H9 (cell line): ENCODE measurements around the gene TPD52L2. TPM values are rescaled to one million over a fixed set of nuclear protein-coding genes. Genes with fewer than 3 reads are reported as not detected.

ENCODE experiments used
- DNase-seq: peaks from one replicate; pipeline ENCODE4 v3.0.0-alpha.2; 2017
- H2AFZ ChIP-seq: one replicate; pipeline ENCODE4 v1.6.1; 2013; ENCODE audit warnings: mild to moderate bottlenecking, low read length, control low read depth, moderate library complexity
- H2AK5ac ChIP-seq: 2 replicates; pipeline ENCODE4 v1.6.1; 2013; ENCODE audit warnings: low read length, control low read depth, mixed read lengths; ENCODE audit not compliant: insufficient read length
- H2BK120ac ChIP-seq: one replicate; pipeline ENCODE4 v1.6.1; 2013; ENCODE audit warnings: low read depth, mild to moderate bottlenecking, low read length, control low read depth, inconsistent platforms; ENCODE audit not compliant: poor library complexity, severe bottlenecking
- H2BK12ac ChIP-seq: 2 replicates; pipeline ENCODE4 v1.6.1; 2013; ENCODE audit warnings: low read length, control low read depth, mixed read lengths, low read depth; ENCODE audit not compliant: insufficient read length
- H2BK15ac ChIP-seq: 2 replicates; pipeline ENCODE4 v1.6.1; 2013; ENCODE audit warnings: low read depth, low read length, control low read depth
- H2BK20ac ChIP-seq: one replicate; pipeline ENCODE4 v1.6.1; 2013; ENCODE audit warnings: low read depth, mild to moderate bottlenecking, low read length, control low read depth, inconsistent platforms; ENCODE audit not compliant: poor library complexity, severe bottlenecking
- H2BK5ac ChIP-seq: 2 replicates; pipeline ENCODE4 v1.6.1; 2013; ENCODE audit warnings: low read length, control low read depth, mixed read lengths; ENCODE audit not compliant: insufficient read length
- H3K14ac ChIP-seq: 2 replicates; pipeline ENCODE4 v1.6.1; 2013; ENCODE audit warnings: low read length, control low read depth; ENCODE audit not compliant: insufficient read depth
- H3K18ac ChIP-seq: 2 replicates; pipeline ENCODE4 v1.6.1; 2013; ENCODE audit warnings: low read depth, mild to moderate bottlenecking, mixed read lengths, low read length, control low read depth; ENCODE audit not compliant: insufficient read length
- H3K23ac ChIP-seq: 2 replicates; pipeline ENCODE4 v1.6.1; 2013; ENCODE audit warnings: low read length, control low read depth, mixed read lengths, low read depth; ENCODE audit not compliant: insufficient read length
- H3K23me2 ChIP-seq: 2 replicates; pipeline ENCODE4 v1.6.1; 2013; ENCODE audit warnings: low read depth, mild to moderate bottlenecking, mixed read lengths, low read length, control low read depth; ENCODE audit not compliant: insufficient read length, poor library complexity, severe bottlenecking
- H3K27ac ChIP-seq: 2 replicates; pipeline ENCODE4 v1.5.1; 2013; ENCODE audit warnings: low read length, control low read depth, mixed read lengths, low read depth; ENCODE audit not compliant: insufficient read length
- H3K27me3 ChIP-seq: 2 replicates; pipeline ENCODE4 v1.6.1; 2013; ENCODE audit warnings: low read length, control low read depth, inconsistent platforms; ENCODE audit not compliant: insufficient read depth
- H3K4ac ChIP-seq: 2 replicates; pipeline ENCODE4 v1.6.1; 2013; ENCODE audit warnings: low read depth, mild to moderate bottlenecking, control low read depth, inconsistent platforms, low read length, moderate library complexity
- H3K4me1 ChIP-seq: 2 replicates; pipeline ENCODE4 v1.6.1; 2013; ENCODE audit warnings: low read length, control low read depth, inconsistent platforms; ENCODE audit not compliant: insufficient read depth
- H3K4me2 ChIP-seq: 2 replicates; pipeline ENCODE4 v1.6.1; 2013; ENCODE audit warnings: low read length, control low read depth, mixed read lengths; ENCODE audit not compliant: insufficient read length, insufficient read depth
- H3K56ac ChIP-seq: 2 replicates; pipeline ENCODE4 v1.6.1; 2013; ENCODE audit warnings: low read depth, mild to moderate bottlenecking, mixed read lengths, low read length, control low read depth; ENCODE audit not compliant: insufficient read length
- H3K79me1 ChIP-seq: 2 replicates; pipeline ENCODE4 v1.6.1; 2013; ENCODE audit warnings: low read depth, mild to moderate bottlenecking, moderate library complexity, low read length, control low read depth, inconsistent platforms; ENCODE audit not compliant: insufficient read depth, poor library complexity, severe bottlenecking
- H3K79me2 ChIP-seq: 2 replicates; pipeline ENCODE4 v1.6.1; 2013; ENCODE audit warnings: low read length, control low read depth, inconsistent platforms; ENCODE audit not compliant: insufficient read depth
- H3K9ac ChIP-seq: 2 replicates; pipeline ENCODE4 v1.6.1; 2013; ENCODE audit warnings: low read length, control low read depth, mixed read lengths; ENCODE audit not compliant: insufficient read length; ENCODE audit errors: extremely low read depth
- H3K9me3 ChIP-seq: one replicate; pipeline ENCODE4 v1.6.1; 2013; ENCODE audit warnings: low read depth, low read length, inconsistent platforms; ENCODE audit not compliant: control insufficient read depth
- H3T11ph ChIP-seq: one replicate; pipeline ENCODE4 v1.6.1; 2013; ENCODE audit warnings: mild to moderate bottlenecking, low read length, control low read depth, inconsistent platforms
- H4K20me1 ChIP-seq: one replicate; pipeline ENCODE4 v1.6.1; 2013; ENCODE audit not compliant: control insufficient read depth, insufficient read length, insufficient read depth
- H4K5ac ChIP-seq: 2 replicates; pipeline ENCODE4 v1.6.1; 2013; ENCODE audit warnings: low read depth, mild to moderate bottlenecking, mixed read lengths, low read length, control low read depth; ENCODE audit not compliant: insufficient read length
- H4K8ac ChIP-seq: replicated peaks from 2 replicates; pipeline ENCODE4 v1.6.1; 2013; ENCODE audit warnings: low read length, control low read depth, mixed read lengths, low read depth; ENCODE audit not compliant: insufficient read length
- H4K91ac ChIP-seq: 2 replicates; pipeline ENCODE4 v1.6.1; 2013; ENCODE audit warnings: low read depth, mild to moderate bottlenecking, moderate library complexity, mixed read lengths, low read length, control low read depth; ENCODE audit not compliant: insufficient read length
- H3K27ac Mint-ChIP-seq, 3 experiments: 2 replicates in 2 of 3; 3 replicates in 1 of 3; pipeline ENCODE4 v1.8.0; 2020 to 2021; ENCODE audit warnings: mixed read lengths in 3 of 3, mild to moderate bottlenecking in 1 of 3, moderate library complexity in 1 of 3
- H3K27me3 Mint-ChIP-seq: 2 replicates; pipeline ENCODE4 v1.8.0; 2021; ENCODE audit warnings: low read depth, mild to moderate bottlenecking, moderate library complexity, mixed read lengths
- H3K36me3 Mint-ChIP-seq, 3 experiments: 2 replicates in 2 of 3; 3 replicates in 1 of 3; pipeline ENCODE4 v1.8.0; 2020 to 2021; ENCODE audit warnings: low read depth in 3 of 3, mixed read lengths in 3 of 3; ENCODE audit not compliant: insufficient read depth in 1 of 3
- H3K4me1 Mint-ChIP-seq, 2 experiments: 2 replicates each; pipeline ENCODE4 v1.8.0; 2020; ENCODE audit warnings: mixed read lengths in 2 of 2
- H3K4me3 Mint-ChIP-seq, 2 experiments: 2 replicates in 1 of 2; 3 replicates in 1 of 2; pipeline ENCODE4 v1.8.0; 2020 to 2021; ENCODE audit warnings: mild to moderate bottlenecking in 2 of 2, mixed read lengths in 2 of 2, moderate library complexity in 1 of 2
- H3K9me3 Mint-ChIP-seq, 2 experiments: 2 replicates in 1 of 2; 3 replicates in 1 of 2; pipeline ENCODE4 v1.8.0; 2020; ENCODE audit warnings: mild to moderate bottlenecking in 2 of 2, mixed read lengths in 2 of 2, moderate library complexity in 1 of 2
- WGBS: extraction: QIAGEN DNeasy Blood & Tissue Kit; methylation state at CpG from one replicate; pipeline ENCODE4 v1.1.7; 2013; ENCODE audit warnings: missing lambda C conversion rate, low lambda C conversion rate, mixed read lengths; ENCODE audit not compliant: insufficient read length; ENCODE audit errors: extremely low coverage; 5-methylcytosine and 5-hydroxymethylcytosine counted together
- total RNA-seq: library from RNA; stranded (reverse); gene quantifications from 2 replicates; pipeline ENCODE4 v1.2.1, GENCODE V29; 2021
- TF ChIP-seq, protein P1 (sequence below): fragments of 200-600 bp; sonication (generic); conservative IDR thresholded peaks from 3 replicates; pipeline ENCODE4 v1.8.0; 2021; ENCODE audit warnings: antibody characterized with exemption, mild to moderate bottlenecking

TPD52L2 gene
- total RNA-seq, 1 experiment from 2014 or later = 94.1 TPM

DNA sequence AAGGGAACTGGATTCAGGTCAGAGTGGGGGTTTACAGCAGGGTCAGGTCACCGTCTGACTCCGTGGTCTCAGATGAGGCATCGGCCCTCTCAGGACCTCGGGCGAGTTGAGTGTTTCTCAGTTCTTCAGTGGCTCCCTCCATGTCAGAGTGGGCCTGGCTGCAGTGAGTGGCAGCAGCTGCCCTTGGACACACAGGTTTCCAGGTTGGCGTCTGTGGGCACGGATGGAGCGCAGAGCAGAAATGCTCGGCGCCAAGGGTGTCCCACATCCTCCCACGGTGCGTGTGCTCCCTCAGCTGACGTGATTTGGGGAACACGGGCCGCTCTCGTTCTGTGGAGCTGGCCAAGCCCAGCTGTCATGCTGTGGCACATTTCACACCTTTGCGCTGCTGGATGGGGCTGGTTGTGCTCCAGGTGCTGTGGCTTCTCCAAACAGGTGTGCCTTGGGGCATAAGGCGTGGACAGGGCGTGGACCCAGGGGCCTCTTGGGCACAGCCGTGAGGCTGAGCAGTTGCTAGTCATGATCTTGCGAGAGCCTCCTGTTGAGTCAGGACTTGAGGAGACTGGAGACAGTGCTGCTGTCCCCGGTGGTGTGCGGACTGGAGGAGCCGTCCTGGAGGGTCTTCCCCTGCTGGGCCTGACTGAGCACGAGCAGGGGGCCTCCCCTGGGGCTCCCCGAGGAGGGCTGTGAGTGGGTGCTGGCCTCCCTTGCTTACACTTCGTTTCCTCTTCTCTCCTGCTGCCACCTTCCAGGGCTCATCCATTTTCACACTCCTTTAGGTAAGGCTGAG, 20.4 kb downstream of the TPD52L2 start:
- H3K4me1 ChIP-seq = no peaks in the 10 kb centered on the region
- Mint-ChIP-seq H3K9me3 (no peaks in the 10 kb centered on the region), H3K36me3 (peaks cover 19 to 70% (median 67%) of the 10 kb centered on the region in 3 experiments; a peak in 6 of 7 replicates), H3K4me3 (no peak overlapping the region), H3K4me1 (no peaks in the 10 kb centered on the region), H3K27me3 (no peaks in the 10 kb centered on the region), H3K27ac (peak overlapping the region in 1 of 3 experiments; percentile 68; a peak in 1 of 7 replicates)
- WGBS = no CpG with 5 or more reads among the region's 27 CpGs
- H3K56ac ChIP-seq = no peak overlapping the region
- H3K23me2 ChIP-seq = no peaks in the 10 kb centered on the region
- H2BK12ac ChIP-seq = no peak overlapping the region
- H3K9me3 ChIP-seq = no peaks in the 10 kb centered on the region
- H3K14ac ChIP-seq = no peak overlapping the region
- H3T11ph ChIP-seq = no peak overlapping the region
- no peaks in the 10 kb centered on the region for H4K20me1 ChIP-seq
- H2BK5ac ChIP-seq = no peak overlapping the region
- no peak overlapping the region for H4K8ac ChIP-seq
- no peak overlapping the region for H3K18ac ChIP-seq
- H3K79me1 ChIP-seq = no peaks in the 10 kb centered on the region
- TF ChIP-seq, protein P1, sequence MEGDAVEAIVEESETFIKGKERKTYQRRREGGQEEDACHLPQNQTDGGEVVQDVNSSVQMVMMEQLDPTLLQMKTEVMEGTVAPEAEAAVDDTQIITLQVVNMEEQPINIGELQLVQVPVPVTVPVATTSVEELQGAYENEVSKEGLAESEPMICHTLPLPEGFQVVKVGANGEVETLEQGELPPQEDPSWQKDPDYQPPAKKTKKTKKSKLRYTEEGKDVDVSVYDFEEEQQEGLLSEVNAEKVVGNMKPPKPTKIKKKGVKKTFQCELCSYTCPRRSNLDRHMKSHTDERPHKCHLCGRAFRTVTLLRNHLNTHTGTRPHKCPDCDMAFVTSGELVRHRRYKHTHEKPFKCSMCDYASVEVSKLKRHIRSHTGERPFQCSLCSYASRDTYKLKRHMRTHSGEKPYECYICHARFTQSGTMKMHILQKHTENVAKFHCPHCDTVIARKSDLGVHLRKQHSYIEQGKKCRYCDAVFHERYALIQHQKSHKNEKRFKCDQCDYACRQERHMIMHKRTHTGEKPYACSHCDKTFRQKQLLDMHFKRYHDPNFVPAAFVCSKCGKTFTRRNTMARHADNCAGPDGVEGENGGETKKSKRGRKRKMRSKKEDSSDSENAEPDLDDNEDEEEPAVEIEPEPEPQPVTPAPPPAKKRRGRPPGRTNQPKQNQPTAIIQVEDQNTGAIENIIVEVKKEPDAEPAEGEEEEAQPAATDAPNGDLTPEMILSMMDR = no peak
- no peak overlapping the region for H4K91ac ChIP-seq
- H2AFZ ChIP-seq = no peak overlapping the region
- no peaks in the 10 kb centered on the region for H3K79me2 ChIP-seq
- H3K9ac ChIP-seq = no peak overlapping the region
- no peak overlapping the region for H2BK20ac ChIP-seq
- H3K23ac ChIP-seq = no peak overlapping the region
- no peak overlapping the region for H2BK15ac ChIP-seq
- H3K4me2 ChIP-seq = no peak overlapping the region
- DNase-seq = no peak
- no peak overlapping the region for H4K5ac ChIP-seq
- no peak overlapping the region for H3K4ac ChIP-seq
- no peaks in the 10 kb centered on the region for H3K27me3 ChIP-seq
- H2BK120ac ChIP-seq = no peak overlapping the region
- no peak overlapping the region for H3K27ac ChIP-seq
- no peak overlapping the region for H2AK5ac ChIP-seq
